Measurements from ENCODE around the gene JMJD1C.
"Not testable (repeated sequence)": the region's sequence is repeated elsewhere in the genome, so short reads cannot be mapped to it uniquely, and the experiment has no call there.

JMJD1C gene

GRCh38 chr10:63365976-63366765, 99.6 kb downstream of the JMJD1C start:
- H3K36me3 Mint-ChIP-seq, result peaks cover 10 to 16% of the 10 kb centered on the region in 2 donors
- no peak for ATAC-seq (replicated peaks)

GRCh38 chr10:63364918-63365317, 100.9 kb downstream of the JMJD1C start:
- no peak overlapping the region for H3K27ac Mint-ChIP-seq

More at GRCh38 chr10:63365976-63366765, 99.6 kb downstream of the JMJD1C start:
- Mint-ChIP-seq H3K4me1 (peaks cover 6 to 9% of the 10 kb centered on the region in 2 donors), H3K9me3 (no peaks in the 10 kb centered on the region), H3K27me3 (no peaks in the 10 kb centered on the region), H3K27ac (no peak overlapping the region), H3K4me3 (no peak overlapping the region)
- DNase-seq, result no peak

DNA sequence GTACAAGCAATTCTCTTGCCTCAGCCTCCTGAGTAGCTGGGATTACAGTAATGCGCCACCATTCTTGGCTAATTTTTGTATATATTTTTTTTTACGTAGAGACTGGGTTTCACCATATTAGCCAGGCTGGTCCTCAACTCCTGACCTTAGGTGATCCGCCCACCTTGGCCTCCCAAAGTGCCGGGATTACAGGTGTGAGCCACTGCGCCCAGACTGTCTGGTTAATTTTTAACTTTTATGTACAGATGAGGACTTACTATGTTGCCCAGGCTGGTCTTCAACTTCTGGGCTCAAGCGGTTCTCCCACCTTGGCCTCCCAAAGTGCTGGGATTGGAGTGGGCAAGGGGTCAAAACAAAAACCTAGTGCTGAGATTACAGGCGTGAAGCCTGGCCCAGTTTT, 101.8 kb downstream of the JMJD1C start:
- Mint-ChIP-seq H3K9me3 (no peaks in the 10 kb centered on the region), H3K4me1 (peaks cover 4 to 5% of the 10 kb centered on the region in 2 donors), H3K27ac (no peak overlapping the region), H3K4me3 (no peak overlapping the region), H3K27me3 (no peaks in the 10 kb centered on the region), H3K36me3 (peaks cover 10 to 15% of the 10 kb centered on the region in 2 donors)
- ATAC-seq (replicated peaks) (no peak), DNase-seq (no peak)

More at GRCh38 chr10:63364918-63365317, 100.9 kb downstream of the JMJD1C start:
- ATAC-seq (replicated peaks) (no peak), DNase-seq (no peak)
- peaks cover 6 to 9% of the 10 kb centered on the region in 2 donors for H3K4me1 Mint-ChIP-seq
- no peaks in the 10 kb centered on the region for H3K9me3 Mint-ChIP-seq
- no peak overlapping the region for H3K4me3 Mint-ChIP-seq
- no peaks in the 10 kb centered on the region for H3K27me3 Mint-ChIP-seq
- H3K36me3 Mint-ChIP-seq, result peaks cover 10 to 16% of the 10 kb centered on the region in 2 donors

DNA sequence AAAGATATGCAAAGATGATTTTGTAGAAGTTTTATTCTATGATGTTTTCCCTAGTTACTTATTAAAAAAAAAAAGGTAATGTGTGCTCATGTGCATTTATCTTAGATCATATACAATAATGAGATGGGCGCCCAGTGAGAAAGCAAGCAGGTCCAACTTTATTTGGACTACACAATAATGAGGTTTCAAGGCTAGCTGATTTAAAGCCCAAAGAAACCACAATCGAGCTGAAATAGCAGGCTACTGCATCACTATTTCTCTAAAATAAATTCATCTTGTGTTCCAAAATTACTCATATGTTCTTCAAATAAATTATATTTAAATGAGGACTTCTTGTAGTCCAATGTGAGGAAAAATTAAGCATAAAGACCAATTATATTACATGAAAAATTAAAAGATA, 110.1 kb downstream of the JMJD1C start:
- ATAC-seq (replicated peaks) (peak; percentile 40 to 50), DNase-seq (no peak)
- peaks cover 0 to 3% of the 10 kb centered on the region in 2 donors for H3K9me3 Mint-ChIP-seq
- H3K27ac Mint-ChIP-seq, result peak overlapping the region; percentile 88
- H3K4me3 Mint-ChIP-seq, result peak overlapping the region in 1 of 2 donors; percentile 67
- no peaks in the 10 kb centered on the region for H3K27me3 Mint-ChIP-seq
- peaks cover 17 to 42% of the 10 kb centered on the region in 2 donors for H3K4me1 Mint-ChIP-seq
- H3K36me3 Mint-ChIP-seq, result peaks cover 5 to 15% of the 10 kb centered on the region in 2 donors

- H3K27ac Mint-ChIP-seq, result peak overlapping the region; percentile 62
- H3K9me3 Mint-ChIP-seq, result peaks cover 0 to 3% of the 10 kb centered on the region in 2 donors
- no peak for DNase-seq
- peaks cover 18 to 41% of the 10 kb centered on the region in 2 donors for H3K4me1 Mint-ChIP-seq
- ATAC-seq (replicated peaks), result no peak
- H3K27me3 Mint-ChIP-seq, result no peaks in the 10 kb centered on the region
- H3K4me3 Mint-ChIP-seq, result no peak overlapping the region
- H3K36me3 Mint-ChIP-seq, result peaks cover 6 to 19% of the 10 kb centered on the region in 2 donors
These were observed 112.8 kb downstream of the JMJD1C start for GRCh38 chr10:63352976-63353375.

DNA sequence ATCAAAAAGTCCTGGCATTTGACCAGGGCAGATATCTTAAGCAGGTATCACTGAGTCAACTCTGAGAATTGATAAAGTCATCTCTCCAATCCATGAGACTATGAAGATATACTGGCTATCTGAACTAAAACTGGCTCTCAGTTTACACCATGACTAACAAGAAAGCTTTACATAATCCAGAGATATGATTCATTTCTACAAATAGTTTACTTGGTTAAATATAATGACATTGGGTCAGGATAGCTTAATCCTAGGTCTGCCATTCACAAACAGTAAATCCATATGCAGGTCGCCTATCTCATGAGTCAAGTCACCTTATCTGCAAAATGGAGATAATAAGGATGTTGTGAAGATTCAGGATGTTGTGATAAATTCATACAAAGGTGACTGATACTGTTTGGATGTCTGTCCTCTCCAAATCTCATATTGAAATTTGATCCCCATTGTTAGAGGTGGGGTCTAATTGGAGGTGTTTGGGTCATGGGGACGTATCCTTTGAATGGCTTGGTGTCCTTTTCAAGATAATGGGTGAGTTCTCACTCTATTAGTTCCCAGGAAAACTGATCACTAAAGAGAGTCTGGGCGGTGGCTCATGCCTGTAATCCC, 117.4 kb downstream of the JMJD1C start:
- Mint-ChIP-seq H3K9me3 (peaks cover 0 to 2% of the 10 kb centered on the region in 2 donors), H3K4me3 (no peak overlapping the region), H3K27ac (no peak overlapping the region), H3K36me3 (peaks cover 15% of the 10 kb centered on the region in 2 donors), H3K27me3 (no peaks in the 10 kb centered on the region), H3K4me1 (peaks cover 12 to 48% of the 10 kb centered on the region in 2 donors)
- ATAC-seq (replicated peaks) (no peak), DNase-seq (no peak)

GRCh38 chr10:63346015-63346441, 119.7 kb downstream of the JMJD1C start:
- Mint-ChIP-seq H3K27me3 (no peaks in the 10 kb centered on the region), H3K9me3 (no peaks in the 10 kb centered on the region), H3K27ac (no peak overlapping the region), H3K36me3 (peaks cover 9 to 12% of the 10 kb centered on the region in 2 donors), H3K4me3 (no peak overlapping the region), H3K4me1 (peaks cover 6 to 39% of the 10 kb centered on the region in 2 donors)
- ATAC-seq (replicated peaks) (no peak), DNase-seq (no peak)

GRCh38 chr10:63344269-63344668, 121.5 kb downstream of the JMJD1C start:
- ATAC-seq (replicated peaks), result peak; percentile 67 to 78
- DNase-seq, result no peak
- Mint-ChIP-seq H3K27ac (no peak overlapping the region), H3K9me3 (no peaks in the 10 kb centered on the region), H3K27me3 (no peaks in the 10 kb centered on the region), H3K4me3 (no peak overlapping the region), H3K36me3 (peaks cover 18 to 19% of the 10 kb centered on the region in 2 donors), H3K4me1 (peaks cover 7 to 39% of the 10 kb centered on the region in 2 donors)

- Mint-ChIP-seq H3K4me3 (no peak overlapping the region), H3K27ac (no peak overlapping the region), H3K4me1 (peaks cover 7 to 42% of the 10 kb centered on the region in 2 donors), H3K36me3 (peaks cover 18 to 19% of the 10 kb centered on the region in 2 donors), H3K27me3 (no peaks in the 10 kb centered on the region), H3K9me3 (no peaks in the 10 kb centered on the region)
- ATAC-seq (replicated peaks) (no peak), DNase-seq (no peak)
These were observed 122.3 kb downstream of the JMJD1C start for GRCh38 chr10:63343476-63343875.

GRCh38 chr10:63339640-63340039, 126.1 kb downstream of the JMJD1C start:
- not testable (repeated sequence) for H3K9me3 Mint-ChIP-seq; DNase-seq; H3K4me3 Mint-ChIP-seq; H3K27me3 Mint-ChIP-seq; ATAC-seq (replicated peaks); H3K27ac Mint-ChIP-seq
- Mint-ChIP-seq H3K4me1 (peaks cover 4 to 19% of the 10 kb centered on the region in 2 donors), H3K36me3 (peaks cover 7 to 19% of the 10 kb centered on the region in 2 donors)

DNA sequence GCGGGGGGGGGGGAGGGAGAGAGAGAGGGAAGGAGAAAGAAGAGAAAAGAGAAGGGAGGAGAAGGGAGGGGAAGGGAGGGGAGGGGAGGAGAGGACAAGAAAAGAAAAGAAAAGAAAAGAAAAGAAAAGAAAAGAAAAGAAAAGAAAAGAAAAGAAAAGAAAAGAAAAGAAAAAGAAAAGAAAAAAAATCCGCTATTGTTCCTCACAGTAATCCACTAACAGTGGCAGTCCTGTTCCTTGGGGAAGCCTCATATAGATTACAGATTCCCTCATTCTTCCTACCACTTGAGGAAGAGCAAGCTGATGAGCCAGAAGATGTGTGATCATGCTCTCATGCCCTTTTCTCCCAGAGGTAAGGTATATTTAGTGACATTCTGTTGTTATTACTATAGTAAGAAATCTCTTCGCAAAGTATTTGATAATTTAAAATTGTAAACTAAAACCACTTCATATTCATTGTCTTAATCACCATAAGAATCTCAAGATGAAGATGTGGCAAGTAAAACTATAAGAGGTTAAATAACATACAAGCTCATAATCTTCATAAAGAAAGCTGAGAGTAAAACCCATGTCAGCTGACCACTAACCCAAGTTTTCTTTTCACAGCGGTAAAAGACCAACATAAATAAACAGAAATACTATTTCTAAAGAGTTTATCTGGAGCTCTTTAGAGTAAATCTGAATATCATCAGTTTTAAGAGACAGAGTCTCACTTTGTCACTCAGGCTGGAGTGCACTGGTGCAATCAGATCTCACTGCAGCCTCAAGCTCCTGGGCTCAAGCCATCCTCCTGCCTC, 128.1 kb downstream of the JMJD1C start:
- DNase-seq, result no peak
- H3K27ac Mint-ChIP-seq, result no peak overlapping the region
- no peaks in the 10 kb centered on the region for H3K27me3 Mint-ChIP-seq
- H3K4me3 Mint-ChIP-seq, result no peak overlapping the region
- H3K4me1 Mint-ChIP-seq, result peaks cover 4 to 9% of the 10 kb centered on the region in 2 donors
- no peak for ATAC-seq (replicated peaks)
- no peaks in the 10 kb centered on the region for H3K9me3 Mint-ChIP-seq
- H3K36me3 Mint-ChIP-seq, result peaks cover 7 to 19% of the 10 kb centered on the region in 2 donors

GRCh38 chr10:63331586-63331985, 134.2 kb downstream of the JMJD1C start:
- H3K27ac Mint-ChIP-seq, result no peak overlapping the region
- peaks cover 0 to 2% of the 10 kb centered on the region in 2 donors for H3K36me3 Mint-ChIP-seq
- H3K4me1 Mint-ChIP-seq, result peaks cover 0 to 2% of the 10 kb centered on the region in 2 donors
- ATAC-seq (replicated peaks) (no peak), DNase-seq (no peak)
- no peaks in the 10 kb centered on the region for H3K27me3 Mint-ChIP-seq
- H3K4me3 Mint-ChIP-seq, result no peak overlapping the region
- H3K9me3 Mint-ChIP-seq, result no peaks in the 10 kb centered on the region

- no peak for DNase-seq
- no peak for ATAC-seq (replicated peaks)
- no peak overlapping the region for H3K27ac Mint-ChIP-seq
- H3K27me3 Mint-ChIP-seq, result no peaks in the 10 kb centered on the region
- no peak overlapping the region for H3K4me3 Mint-ChIP-seq
- no peaks in the 10 kb centered on the region for H3K9me3 Mint-ChIP-seq
- H3K36me3 Mint-ChIP-seq, result peaks cover 8 to 10% of the 10 kb centered on the region in 2 donors
- H3K4me1 Mint-ChIP-seq, result peaks cover 5 to 9% of the 10 kb centered on the region in 2 donors
These were observed 141.3 kb downstream of the JMJD1C start for GRCh38 chr10:63324495-63324854.

Measured in stimulated activated naive B cell treated with anti-CD40 and anti-IgM and Interleukin-4, amounts not matched to agents 10 μg/mL and 1 μg/mL and 100 μg/mL, for 72 hours (primary cell).